ENCODE data around the gene WDR5.

Gene WDR5

DNA sequence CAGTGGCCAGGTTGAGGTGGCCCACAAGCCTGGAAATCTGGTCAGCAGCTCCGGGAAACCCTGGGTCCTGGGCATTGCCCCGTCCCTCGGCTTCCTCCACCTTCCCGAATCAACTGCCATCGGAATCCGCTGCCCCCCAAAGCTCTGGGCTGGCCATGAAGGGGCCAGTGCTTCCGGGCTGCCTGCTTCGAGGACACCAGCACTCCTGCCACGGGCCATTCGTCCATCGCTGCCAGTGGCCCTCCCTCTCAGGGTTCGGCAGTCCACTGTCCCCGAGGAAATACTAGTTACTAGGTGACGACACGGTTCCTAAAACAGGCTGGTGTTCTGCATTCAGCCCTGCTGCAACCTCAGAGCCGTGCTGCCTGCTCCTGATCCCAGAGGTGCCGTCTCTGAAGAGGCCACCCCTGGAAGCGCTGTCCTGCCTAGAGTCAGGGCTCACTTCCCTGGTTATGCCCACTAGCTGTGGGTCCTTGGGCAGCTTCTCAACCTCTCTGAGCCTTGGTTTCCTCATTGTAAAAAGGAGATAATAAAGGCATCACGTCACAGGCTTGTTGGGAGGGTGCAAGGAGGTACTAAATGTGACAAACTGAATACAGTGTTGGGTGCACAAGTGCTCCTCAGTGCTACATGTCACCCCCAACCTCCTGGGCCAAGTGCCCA is 3.5 kb upstream of the WDR5 start:
- DNase-seq (ENCODE audit: low read depth) = no peak

DNA sequence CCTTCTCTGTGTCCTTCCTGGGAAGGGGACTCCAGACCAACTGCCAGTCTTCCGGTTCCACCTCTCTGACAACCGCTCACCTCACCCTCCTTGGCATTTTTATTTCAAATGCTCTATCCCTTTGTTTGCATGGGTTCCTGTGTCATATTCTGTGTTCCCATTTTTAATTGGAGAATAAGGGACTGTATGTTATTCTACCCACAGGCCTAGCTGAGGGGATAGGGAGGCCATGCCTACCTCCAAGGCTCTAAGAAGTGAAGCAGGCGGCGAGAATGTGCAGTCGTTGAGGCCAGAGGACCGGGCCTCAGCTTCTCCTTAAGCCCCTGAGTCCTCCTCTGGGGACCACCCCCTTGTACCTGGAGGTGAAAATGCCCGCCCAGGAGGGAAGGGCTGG is 936 bp upstream of the WDR5 start:
- no peak for DNase-seq (ENCODE audit: low read depth)

DNA sequence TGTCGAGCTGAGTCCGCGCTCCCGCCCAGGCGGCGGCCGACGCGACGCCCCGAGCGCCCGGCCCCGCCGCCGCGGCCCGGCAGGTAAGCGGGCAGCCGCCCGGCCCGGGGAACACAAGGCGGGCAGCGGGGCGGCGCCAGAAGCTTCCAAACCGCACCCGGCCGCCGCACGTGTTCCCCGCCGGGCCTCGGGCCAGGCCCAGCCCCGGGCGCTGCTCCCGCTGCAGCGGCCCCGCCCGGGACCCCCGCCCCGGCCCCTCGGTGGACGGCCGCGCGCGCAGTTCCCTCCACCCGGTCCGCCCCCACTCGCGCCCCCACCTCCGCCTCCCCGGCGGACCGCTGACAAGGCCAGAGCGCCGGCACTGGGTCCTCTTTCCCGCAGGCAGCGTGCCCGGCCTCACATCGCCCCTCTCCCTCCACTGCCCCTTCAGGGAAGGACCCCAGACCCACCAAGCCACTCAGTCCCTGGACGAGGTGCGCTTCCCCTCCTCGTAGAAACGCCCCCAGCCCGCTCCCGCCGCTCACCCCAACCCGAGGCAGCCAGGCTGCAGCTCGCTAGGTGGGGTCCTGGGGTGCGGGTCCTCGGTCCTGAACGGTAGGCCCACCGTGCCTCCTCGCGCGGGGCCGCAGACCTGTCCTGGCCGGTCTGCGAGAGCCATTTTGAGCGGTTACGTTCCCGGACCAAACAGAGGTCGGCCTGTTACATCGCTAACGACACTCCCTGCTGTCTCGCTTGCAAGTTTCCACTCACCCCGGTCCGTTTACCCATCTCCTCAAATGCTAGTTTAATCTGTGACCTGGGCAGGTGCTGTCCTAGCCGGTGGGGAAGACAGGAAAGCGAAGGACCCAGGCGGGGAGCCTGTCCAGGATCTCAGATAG is 475 bp downstream of the WDR5 start:
- DNase-seq (ENCODE audit: low read depth) = no peak

DNA sequence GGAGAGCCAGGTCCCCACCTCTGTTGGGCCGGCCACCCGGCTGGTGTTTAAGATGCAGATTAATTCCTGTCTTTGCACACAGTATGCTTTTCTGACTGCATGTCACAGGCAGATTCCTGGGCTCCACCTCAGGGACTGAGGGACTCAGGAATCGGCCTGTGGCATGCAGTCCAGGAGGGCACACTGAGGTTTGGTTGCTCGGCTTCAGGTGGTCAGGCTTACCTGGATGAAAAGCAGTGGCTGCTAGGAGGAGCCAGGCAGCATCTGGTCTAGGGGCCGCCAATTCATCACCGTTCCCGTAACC is 1.1 kb downstream of the WDR5 start:
- no peak for DNase-seq (ENCODE audit: low read depth)

DNA sequence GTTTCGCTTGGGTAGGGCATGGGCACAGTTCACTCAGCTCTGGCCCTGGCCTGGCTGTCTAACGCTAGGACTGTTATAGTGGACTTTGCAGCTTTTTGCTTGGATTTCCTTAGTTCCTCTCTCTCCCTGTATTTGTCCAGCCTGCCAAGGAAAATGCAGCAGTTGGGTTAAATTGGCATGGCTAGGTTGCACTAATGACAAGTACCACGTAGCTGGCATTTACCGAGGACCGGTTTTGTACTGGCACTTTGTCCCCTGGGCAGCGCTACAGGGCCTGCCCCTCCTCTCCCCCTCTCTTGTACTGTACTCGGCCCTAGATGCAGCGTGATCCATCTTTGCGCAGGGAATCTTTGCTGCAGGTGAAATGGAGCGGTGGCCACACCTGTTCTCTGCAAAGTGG is 2.4 kb downstream of the WDR5 start:
- DNase-seq (ENCODE audit: low read depth) = no peak

DNA sequence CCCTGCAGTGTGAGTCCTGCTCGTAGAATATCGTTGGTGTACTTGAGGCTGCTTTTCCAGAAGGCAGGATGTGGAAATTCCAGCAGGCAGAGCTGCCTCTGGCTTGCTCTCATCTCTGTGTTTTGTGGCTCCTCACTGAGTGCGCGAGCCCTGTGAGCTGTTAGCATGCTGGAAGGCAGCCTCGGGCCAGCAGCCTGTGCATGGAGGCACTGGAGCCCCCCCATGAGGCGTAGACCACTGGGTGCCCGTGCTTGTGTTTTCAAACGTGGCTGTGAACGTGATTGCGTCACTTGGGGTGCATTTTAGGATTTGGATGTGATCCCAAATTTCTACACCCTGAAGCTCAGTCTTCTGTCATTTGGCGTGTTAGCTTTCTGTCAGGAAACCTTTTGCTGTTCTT is 3.2 kb downstream of the WDR5 start:
- DNase-seq (ENCODE audit: low read depth) = no peak

DNA sequence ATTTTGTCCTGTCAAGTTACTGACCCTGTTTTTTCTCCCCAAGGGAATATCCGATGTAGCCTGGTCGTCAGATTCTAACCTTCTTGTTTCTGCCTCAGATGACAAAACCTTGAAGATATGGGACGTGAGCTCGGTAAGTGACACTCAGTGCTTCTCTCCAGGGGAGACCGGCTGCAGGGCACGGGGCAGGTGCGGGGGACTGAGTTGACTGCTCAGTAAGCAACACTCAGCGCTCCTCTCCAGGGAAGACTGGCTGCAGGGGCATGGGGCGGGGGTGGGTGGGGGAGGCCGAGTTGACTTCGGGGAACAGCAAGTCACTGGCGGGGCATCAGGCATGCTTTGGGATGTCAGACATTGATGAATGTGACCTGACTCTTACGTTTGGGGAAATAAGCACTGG is 6.0 kb downstream of the WDR5 start:
- DNase-seq (ENCODE audit: low read depth) = no peak

DNA sequence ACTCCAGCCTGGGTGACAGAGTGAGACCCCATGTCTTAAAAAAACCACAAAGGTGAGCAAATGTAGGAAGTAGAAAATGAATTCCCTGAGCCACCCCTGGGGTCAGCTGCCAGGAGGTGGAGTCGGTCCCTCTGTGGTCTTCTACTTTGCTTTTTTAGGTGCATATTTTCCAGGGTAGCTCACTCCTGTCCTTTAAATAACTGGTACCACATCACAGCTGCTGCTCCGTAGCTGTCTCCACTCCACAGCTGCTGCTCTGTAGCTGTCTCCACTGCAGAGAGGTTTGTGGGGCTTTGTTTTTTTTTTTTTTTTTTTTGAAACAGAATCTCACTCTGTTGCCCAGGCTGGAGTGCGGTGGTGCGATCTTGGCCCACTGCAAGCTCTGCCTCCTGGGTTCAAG is 8.9 kb downstream of the WDR5 start:
- no peak for DNase-seq (ENCODE audit: low read depth)

DNA sequence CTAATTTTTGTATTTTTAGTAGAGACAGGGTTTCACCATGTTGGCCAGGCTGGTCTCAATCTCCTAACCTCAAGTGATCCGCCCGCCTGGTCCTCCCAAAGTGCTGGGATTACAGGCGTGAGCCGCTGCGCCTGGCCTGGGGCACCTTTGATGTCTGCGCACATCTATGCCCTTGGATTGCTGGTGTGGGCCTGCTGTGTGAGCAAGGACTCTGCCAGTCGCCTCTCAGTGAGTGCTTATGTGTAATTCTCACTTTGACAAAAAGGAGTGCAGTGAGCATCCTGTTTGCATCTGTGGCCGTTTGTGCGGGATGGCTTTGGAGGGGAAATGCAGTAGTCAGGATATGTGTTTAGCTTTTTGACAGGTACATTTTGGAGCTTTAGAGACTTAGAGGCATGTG is 9.4 kb downstream of the WDR5 start:
- no peak for DNase-seq (ENCODE audit: low read depth)

DNA sequence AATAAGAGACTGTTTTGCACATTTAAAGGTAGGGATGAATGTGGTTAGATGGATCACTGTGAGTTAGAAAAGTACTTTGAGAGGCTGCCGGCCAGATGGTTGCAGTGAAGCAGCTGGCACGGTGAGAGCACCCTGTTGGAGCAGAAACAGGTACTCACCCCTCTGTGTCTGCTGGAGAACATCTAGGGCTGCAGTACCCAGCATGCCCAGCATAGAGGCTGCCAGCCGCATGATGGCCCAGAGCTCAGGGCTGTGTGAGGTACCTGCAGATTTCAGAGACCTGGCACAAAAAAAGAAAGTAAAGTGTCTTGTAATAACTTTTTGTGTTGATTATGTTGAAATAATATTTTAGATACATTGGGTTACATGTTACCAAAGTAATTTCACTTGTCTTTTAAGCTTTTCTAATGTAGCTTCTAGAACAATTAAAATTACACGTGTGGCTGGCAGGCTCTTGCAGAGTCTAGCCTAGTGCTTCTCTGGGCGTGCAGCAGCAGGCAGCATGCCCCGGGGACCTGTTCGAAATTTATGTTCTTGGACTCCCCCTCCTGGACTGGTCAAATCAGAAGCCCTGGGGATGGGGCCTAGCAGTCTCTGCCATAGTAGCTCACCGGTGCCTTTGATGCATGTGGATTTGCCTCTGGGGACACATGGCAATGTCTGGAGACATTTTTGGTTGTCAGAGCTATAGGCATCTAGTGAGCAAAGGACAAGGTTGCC is 11.1 kb downstream of the WDR5 start:
- DNase-seq (ENCODE audit: low read depth) = no peak

DNA sequence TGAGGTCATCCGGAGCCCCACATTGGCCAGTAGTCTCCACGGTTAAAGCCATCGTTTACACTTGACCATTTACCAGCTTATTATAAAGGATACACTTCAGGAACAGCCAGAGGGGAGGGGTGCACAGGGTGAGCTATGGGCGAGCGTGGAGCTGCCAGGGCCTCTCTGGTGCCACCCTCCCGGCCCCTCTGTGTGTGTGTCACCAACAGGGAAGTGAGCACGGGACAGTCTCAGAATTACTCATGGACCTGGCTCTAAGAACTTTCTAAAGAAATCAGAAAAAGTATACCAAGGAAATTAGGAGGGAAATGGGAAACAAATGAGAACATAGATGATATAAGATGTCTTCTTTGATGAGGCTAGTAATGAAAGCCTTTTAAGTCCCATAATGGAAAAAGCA is 13.5 kb downstream of the WDR5 start:
- DNase-seq (ENCODE audit: low read depth) = no peak

DNA sequence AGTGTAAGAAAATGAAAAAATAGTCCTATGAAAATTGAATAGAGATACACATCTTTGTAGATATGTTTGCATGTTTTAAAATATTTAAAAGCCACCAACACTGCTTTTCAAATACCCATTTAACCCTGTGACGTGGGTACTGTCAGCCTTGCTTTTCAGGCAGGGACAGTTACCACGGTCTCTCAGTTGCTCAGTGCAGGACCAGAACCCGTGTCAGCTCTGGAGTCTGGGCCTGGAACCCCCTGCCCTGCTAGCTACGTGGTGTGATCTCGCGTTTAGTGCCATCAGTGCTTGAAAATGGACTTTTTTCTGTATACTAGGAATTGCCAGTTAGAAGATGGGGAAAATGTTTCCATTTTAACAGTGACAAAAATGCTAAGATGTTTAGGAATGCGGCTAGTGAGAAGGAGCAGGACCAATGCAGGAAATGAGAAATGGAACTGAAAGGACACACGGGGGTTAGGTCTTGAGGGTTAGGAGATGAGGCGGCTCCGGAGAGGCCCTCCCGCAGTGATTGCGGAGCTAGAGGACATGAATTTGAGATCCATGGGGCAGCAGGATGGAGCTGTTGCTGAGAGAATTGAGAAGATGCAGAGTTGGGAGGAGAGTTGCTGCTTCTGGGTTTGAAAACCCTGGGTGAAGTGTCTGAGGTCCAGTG is 14.8 kb downstream of the WDR5 start:
- DNase-seq (ENCODE audit: low read depth) = no peak

DNA sequence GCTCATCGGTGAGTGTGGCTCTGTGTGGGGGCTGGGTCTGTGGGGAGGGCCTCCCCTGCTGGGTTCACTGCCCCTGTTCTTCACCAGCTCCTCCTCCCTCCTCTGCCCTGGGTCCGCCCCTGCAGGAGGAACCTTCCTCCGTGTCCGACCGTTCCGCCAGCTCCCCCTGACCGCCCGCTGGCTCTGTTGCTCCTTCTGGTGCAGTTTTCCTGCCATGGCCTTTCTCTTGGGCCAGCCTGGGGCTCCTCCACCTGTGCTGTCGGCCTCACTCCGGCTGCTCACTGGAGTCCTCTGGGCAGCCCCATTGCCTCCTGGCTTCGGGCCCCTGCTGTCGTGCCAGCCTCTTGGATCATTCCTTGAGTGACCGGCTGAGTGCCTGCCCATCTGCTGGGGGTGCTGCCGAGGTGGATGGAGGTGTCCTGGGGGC is 16.2 kb downstream of the WDR5 start:
- no peak for DNase-seq (ENCODE audit: low read depth)

DNA sequence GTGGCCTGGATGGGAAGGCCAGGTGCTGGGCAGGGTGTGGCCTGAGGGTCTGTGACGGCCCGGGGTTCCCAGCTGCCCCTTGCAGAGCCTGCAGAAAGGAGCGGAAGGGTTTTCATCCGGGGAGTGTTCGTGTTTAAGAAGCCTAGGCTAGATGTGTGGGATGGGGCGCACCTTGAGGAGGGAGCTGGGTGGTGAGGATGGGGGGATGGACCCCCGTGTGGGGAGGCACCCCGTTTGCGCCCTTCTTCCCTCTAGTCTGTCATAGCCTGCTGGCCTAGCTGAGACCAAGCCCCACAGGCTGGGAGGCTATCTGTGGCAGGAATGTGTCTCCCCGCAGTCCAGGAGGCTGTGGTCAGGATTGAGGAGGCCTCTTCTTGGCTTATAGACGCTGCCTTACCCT is 16.6 kb downstream of the WDR5 start:
- DNase-seq (ENCODE audit: low read depth) = no peak

DNA sequence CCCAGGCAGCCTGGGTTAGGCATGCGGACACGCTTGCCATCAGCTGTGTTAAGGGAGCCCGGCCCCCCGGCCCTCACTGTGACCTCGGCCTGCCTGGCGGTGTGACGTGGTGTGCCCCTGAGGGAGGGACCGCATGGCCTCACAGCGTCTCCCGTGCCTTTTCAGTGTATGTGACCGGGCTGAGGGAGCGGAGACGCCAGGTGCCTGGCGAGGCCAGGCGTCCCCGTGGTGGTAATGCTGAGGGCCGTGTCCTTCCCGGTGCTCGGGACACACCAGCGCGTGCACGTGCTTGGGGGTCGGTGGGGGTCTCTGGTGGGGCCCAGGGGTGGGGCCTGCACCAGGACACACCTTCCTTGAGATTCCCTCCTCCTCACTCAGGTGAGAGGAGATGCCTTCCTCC is 17.6 kb downstream of the WDR5 start:
- DNase-seq (ENCODE audit: low read depth) = no peak

DNA sequence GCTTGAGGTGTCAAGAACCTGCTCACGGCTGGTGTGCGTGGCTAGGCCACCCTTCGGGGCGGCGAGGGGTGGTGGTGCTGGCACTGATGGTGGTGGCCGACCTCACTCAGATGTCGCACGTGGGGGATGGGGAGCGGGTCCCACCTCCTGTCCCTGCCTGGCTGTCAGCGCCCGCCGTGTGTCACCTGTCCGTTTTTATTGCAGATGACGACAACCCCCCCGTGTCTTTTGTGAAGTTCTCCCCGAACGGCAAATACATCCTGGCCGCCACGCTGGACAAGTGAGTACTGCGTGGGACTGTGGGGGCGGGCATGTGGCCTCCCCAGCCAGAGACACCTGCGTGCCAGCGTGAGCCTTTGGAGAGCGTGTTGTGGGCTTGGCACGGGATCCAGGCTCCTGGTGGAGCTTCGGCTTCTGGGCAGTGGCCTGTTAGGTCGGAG is 18.4 kb downstream of the WDR5 start:
- DNase-seq (ENCODE audit: low read depth) = no peak

DNA sequence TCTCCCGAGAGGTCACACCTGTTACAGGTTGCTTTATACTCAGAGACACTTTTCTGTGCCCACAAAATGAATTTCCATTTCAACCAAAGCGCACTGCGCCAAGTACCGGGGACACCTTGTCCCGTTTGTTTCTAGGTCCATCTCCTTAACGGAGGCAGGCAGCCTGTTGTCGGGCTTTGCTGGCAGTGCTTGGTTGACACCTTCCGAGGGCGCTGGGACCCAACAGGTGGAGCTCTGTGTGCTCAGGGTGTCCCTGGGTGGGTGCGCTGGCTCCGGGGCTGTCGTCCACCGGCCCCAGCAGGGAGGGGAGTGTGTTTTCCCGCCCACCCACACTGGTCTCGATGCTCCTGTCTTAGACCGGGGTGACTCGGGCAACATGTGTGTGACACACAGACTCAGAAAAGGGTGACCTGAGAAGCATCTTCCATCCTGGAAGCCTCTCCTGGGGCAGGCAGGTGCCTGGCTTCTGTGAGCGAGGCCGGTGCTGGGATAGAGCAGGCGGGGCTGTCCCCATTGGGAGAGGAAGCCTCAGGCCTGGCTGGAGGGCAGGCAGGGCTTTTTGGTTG is 20.0 kb downstream of the WDR5 start:
- no peak for DNase-seq (ENCODE audit: low read depth)

DNA sequence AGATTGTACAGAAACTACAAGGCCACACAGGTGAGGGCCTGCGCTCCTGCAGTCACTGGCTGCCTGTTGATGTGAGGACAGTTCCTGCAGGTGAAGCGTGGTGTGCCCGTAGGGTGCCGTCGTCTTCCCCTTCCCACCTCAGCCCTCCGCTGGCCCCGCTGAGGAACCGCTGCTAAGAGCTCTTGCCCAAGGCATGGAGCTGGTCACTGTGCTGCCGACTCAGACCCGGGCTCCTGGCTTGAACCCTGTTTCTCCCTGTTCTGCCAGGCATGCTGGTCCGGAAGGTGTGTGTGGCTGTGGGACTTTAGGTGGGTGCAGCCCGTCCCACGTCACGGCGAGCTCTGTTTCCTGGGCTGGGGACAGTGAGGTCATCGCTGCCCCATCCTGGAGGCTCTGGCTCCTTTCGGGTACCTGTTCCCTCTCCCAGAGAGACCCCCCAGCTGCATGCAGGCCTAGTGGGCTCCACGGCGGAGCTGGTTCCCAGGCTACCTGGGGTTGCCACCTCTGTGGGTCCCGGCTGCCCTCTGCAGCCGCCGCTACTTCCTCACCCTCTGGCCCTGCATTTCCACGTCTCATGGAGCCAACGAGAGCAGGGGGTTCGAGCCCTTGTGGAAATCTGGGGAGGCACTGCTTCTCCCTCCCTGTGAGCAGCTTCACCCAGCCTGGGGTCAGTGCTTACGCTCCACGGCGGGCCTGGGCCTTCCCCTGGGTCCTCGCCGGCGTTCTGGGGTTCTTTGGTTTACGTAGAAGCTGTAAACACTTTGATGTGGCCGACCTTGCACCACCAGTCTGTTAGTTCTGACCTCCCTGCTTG is 20.9 kb downstream of the WDR5 start:
- DNase-seq (ENCODE audit: low read depth) = no peak

DNA sequence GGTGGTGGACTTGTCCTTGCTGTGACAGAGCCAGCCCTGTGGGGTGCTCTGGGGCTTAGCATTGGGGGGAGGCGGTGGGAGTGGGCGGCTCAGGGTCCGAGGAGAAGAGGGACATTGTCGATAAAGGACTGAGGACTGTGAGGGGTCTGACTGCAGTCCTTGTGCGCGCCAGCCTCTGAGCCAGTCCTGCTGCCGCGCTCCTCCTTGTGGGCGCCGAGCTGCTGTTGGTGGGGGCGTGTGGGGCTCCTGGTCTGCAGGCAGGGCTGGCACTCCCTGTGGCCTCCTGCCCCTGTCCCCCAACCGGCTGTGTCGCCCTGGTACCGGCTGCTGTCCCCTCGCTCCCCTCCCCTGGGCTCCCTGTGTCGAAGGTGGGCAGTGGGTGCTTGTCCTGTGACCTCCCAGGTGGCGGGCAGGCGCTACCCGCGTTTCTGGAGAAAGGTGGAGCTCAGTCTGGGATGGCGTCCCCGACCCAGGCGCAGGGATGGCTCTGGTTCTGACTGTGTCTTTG is 21.6 kb downstream of the WDR5 start:
- no peak for DNase-seq (ENCODE audit: low read depth)

DNA sequence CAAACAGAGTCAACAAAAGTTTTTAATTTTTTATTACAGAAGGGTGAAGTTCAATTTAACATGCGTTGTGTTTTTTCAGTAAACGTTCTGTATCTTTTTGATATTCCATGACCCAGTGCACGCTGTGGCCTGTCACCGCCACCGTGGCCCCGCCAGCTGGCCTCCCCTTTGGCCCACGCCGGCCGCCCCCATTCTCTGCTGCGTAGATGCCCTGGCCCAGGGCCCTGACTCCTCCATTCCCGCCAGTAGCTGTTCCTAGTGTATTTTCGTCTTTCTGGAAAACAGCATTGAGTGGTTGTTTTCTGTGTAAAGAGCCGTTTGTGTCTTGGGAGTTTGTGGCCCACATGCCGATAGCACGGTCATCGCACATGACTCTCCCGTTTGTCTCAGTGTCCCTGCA is 22.4 kb downstream of the WDR5 start:
- no peak for DNase-seq (ENCODE audit: low read depth)

DNA sequence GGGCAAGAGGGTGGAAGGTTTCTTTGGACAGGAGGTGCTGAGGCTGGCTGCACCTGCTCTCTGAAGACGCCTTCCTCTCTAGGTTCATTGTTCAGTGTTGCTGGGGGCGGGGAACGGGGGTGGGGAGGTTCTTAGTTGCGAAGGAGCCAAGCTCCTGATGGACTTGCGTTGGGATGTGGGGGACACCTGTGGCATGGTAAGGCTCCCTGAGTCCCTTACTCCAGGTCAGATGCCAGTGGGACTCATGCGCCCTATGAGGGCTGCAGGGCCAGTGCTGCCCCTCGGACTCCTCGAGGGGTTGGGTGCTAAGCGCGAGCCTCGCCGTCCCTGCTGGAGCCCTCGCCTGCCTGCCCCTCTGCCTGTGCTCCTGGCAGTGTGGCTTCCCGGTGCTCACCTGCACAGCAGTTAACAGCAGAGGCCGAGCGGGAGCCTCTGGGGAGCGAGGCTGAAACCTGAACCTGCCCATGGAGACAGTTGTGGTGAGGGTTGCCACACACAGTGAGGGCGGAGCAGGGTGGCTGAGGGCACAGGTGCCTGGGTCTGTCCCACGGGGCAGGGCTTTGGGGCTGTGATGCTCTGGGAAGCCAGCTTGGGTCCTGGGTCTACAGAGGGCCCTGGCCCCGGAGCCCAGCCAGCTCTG is 23.0 kb downstream of the WDR5 start:
- DNase-seq (ENCODE audit: low read depth) = no peak
